ENCODE data around the gene PKNOX2. TPM values are rescaled to one million over a fixed set of nuclear protein-coding genes. Genes with fewer than 3 reads are reported as not detected.

PKNOX2 gene
- total RNA-seq, 4 donors from 2014 or later, result 0.27 to 4.8 (median 0.75) TPM; not detected in 1

- H3K4me3 ChIP-seq, result no peak overlapping the region
- 84% methylated on average over 4 of the region's 4 CpGs; no CpG with 5 or more reads in 1 of the 2 donors for WGBS, 2 donors (ENCODE audit: low coverage in 1 of 2)
- in situ Hi-C loops (cut with MboI; ENCODE audit: low pct_ligation_motif_present in 1 of 4, low pct_unique_long_range_greater_than_20kb in 1 of 4, low sequenced_read_pairs in 3 of 4), result no loop called here
- peaks cover 5% of the 10 kb centered on the region for H3K27me3 ChIP-seq
- H3K36me3 ChIP-seq, result no peaks in the 10 kb centered on the region
- intact Hi-C loops (cut with DNase I; ENCODE audit: low total_unique reads), result no loop called here
- H3K27ac ChIP-seq, result no peak overlapping the region
- H3K9me3 ChIP-seq, result no peaks in the 10 kb centered on the region
- TF ChIP-seq POLR2A (IDR thresholded peaks at IDR 0.05) (no peak), CTCF (IDR thresholded peaks at IDR 0.05) (no peak), EP300 (IDR thresholded peaks at IDR 0.05; ENCODE audit: low read depth) (no peak), POLR2AphosphoS5 (IDR thresholded peaks at IDR 0.05) (no peak)
- no peak for DNase-seq
- H3K4me1 ChIP-seq, result peaks cover 0 to 6% (median 0%) of the 10 kb centered on the region in 4 donors
Observed at GRCh38 chr11:125175166-125175565, 10.6 kb downstream of the PKNOX2 start.

GRCh38 chr11:125175896-125176575, 11.5 kb downstream of the PKNOX2 start:
- in situ Hi-C loops (cut with MboI; ENCODE audit: low pct_ligation_motif_present in 1 of 4, low pct_unique_long_range_greater_than_20kb in 1 of 4, low sequenced_read_pairs in 3 of 4) (no loop called here), intact Hi-C loops (cut with DNase I; ENCODE audit: low total_unique reads) (no loop called here)
- 66 to 70% methylated on average over 7 to 15 of the region's 15 CpGs for WGBS, 2 donors (ENCODE audit: low coverage in 1 of 2)
- no peak for DNase-seq
- no peaks in the 10 kb centered on the region for H3K9me3 ChIP-seq
- peaks cover 0 to 1% (median 0%) of the 10 kb centered on the region in 4 donors for H3K4me1 ChIP-seq
- no peak overlapping the region for H3K27ac ChIP-seq
- no peaks in the 10 kb centered on the region for H3K36me3 ChIP-seq
- H3K4me3 ChIP-seq, result no peak overlapping the region
- TF ChIP-seq CTCF (IDR thresholded peaks at IDR 0.05), result no peak
- TF ChIP-seq POLR2AphosphoS5 (IDR thresholded peaks at IDR 0.05), result no peak
- no peak for TF ChIP-seq POLR2A (IDR thresholded peaks at IDR 0.05)
- TF ChIP-seq EP300 (IDR thresholded peaks at IDR 0.05; ENCODE audit: low read depth), result no peak
- H3K27me3 ChIP-seq, result no peaks in the 10 kb centered on the region

- Histone ChIP-seq H3K27me3 (no peaks in the 10 kb centered on the region), H3K36me3 (no peaks in the 10 kb centered on the region), H3K4me3 (no peak overlapping the region), H3K4me1 (no peaks in the 10 kb centered on the region), H3K9me3 (no peaks in the 10 kb centered on the region), H3K27ac (no peak overlapping the region)
- intact Hi-C loops (cut with DNase I; ENCODE audit: low total_unique reads) (no loop called here), in situ Hi-C loops (cut with MboI; ENCODE audit: low pct_ligation_motif_present in 1 of 4, low pct_unique_long_range_greater_than_20kb in 1 of 4, low sequenced_read_pairs in 3 of 4) (no loop called here)
- WGBS, 2 donors (ENCODE audit: low coverage in 1 of 2), result 76% methylated on average over 5 of the region's 5 CpGs; no CpG with 5 or more reads in 1 of the 2 donors
- DNase-seq, result no peak
- no peak for TF ChIP-seq EP300 (IDR thresholded peaks at IDR 0.05; ENCODE audit: low read depth)
- TF ChIP-seq POLR2AphosphoS5 (IDR thresholded peaks at IDR 0.05), result no peak
- no peak for TF ChIP-seq POLR2A (IDR thresholded peaks at IDR 0.05)
- TF ChIP-seq CTCF (IDR thresholded peaks at IDR 0.05), result no peak
Observed at GRCh38 chr11:125176866-125177265, 12.3 kb downstream of the PKNOX2 start.

GRCh38 chr11:125177543-125177942, 13.0 kb downstream of the PKNOX2 start:
- Histone ChIP-seq H3K9me3 (no peaks in the 10 kb centered on the region), H3K4me3 (no peak overlapping the region), H3K27me3 (no peaks in the 10 kb centered on the region), H3K36me3 (no peaks in the 10 kb centered on the region), H3K4me1 (no peaks in the 10 kb centered on the region), H3K27ac (no peak overlapping the region)
- in situ Hi-C loops (cut with MboI; ENCODE audit: low pct_ligation_motif_present in 1 of 4, low pct_unique_long_range_greater_than_20kb in 1 of 4, low sequenced_read_pairs in 3 of 4) (no loop called here), intact Hi-C loops (cut with DNase I; ENCODE audit: low total_unique reads) (no loop called here)
- TF ChIP-seq POLR2AphosphoS5 (IDR thresholded peaks at IDR 0.05), result no peak
- no peak for TF ChIP-seq POLR2A (IDR thresholded peaks at IDR 0.05)
- no peak for TF ChIP-seq CTCF (IDR thresholded peaks at IDR 0.05)
- TF ChIP-seq EP300 (IDR thresholded peaks at IDR 0.05; ENCODE audit: low read depth), result no peak
- no peak for DNase-seq
- WGBS, 2 donors (ENCODE audit: low coverage in 1 of 2), result 70 to 80% methylated on average over 2 to 3 of the region's 3 CpGs

All from transverse colon (tissue), 4 donors.